ENCODE results near the gene CD7. TPM values are rescaled to one million over a fixed set of nuclear protein-coding genes. Genes with fewer than 3 reads are reported as not detected.

Gene CD7
- total and polyA plus RNA-seq, 9 of the 15 experiments (the other 6 are each of a cell fraction or from before 2014, with no cell fraction given) = 0.21 to 0.35 TPM; not detected in 7

DNA sequence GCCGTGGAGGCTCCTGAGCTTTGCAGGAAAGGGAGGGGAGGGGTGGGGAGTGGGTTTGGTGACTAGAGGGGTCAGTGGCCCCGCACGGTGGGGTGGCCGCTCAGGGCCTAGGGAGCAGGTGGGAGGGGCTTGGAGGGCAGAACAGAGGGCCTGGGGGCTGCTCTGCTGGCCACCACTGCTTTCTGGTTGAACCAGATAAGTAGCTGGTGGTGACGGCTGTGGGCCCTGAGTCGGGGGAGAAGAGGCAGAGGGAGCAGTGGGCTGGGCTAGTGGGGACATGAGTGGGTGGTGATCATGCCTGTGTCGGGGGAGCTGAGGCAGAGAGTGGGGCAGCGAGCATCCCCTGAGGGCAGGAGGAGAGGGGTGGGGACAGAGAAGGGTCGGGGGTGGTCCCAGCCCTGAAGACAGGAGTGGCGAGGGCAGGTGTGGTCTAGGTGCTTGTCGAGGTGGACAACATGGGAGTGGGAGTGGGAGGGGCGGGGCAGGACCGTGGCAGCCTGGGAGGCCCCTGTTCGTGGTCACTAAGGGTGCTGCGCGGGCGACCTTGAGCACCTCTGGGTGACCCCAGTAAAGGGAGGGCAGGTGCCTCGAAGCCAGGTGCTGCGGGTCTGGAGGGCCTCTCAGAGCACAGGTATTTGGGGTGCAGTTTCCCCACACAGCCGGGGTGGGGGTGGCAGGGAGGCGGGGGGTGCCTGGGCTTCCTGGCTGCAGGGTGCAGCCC, 6.3 kb upstream of the CD7 start (continued):
- TF ChIP-seq, protein P1, sequence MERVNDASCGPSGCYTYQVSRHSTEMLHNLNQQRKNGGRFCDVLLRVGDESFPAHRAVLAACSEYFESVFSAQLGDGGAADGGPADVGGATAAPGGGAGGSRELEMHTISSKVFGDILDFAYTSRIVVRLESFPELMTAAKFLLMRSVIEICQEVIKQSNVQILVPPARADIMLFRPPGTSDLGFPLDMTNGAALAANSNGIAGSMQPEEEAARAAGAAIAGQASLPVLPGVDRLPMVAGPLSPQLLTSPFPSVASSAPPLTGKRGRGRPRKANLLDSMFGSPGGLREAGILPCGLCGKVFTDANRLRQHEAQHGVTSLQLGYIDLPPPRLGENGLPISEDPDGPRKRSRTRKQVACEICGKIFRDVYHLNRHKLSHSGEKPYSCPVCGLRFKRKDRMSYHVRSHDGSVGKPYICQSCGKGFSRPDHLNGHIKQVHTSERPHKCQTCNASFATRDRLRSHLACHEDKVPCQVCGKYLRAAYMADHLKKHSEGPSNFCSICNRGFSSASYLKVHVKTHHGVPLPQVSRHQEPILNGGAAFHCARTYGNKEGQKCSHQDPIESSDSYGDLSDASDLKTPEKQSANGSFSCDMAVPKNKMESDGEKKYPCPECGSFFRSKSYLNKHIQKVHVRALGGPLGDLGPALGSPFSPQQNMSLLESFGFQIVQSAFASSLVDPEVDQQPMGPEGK (CRISPR knock-in tag; IDR thresholded peaks at IDR 0.05; ENCODE audit: borderline replicate concordance) = no peak
- TF ChIP-seq TCF3 (CRISPR knock-in tag; IDR thresholded peaks at IDR 0.05) (peak; percentile 84), BRD9 (IDR thresholded peaks at IDR 0.05; ENCODE audit: low read depth, partially characterized antibody) (no peak), SMARCE1 (IDR thresholded peaks at IDR 0.05) (peak; percentile 45; the same call in 1 of the 2 replicates), POLR2H (tag; IDR thresholded peaks at IDR 0.05; ENCODE audit: low read depth) (no peak), CBFA2T3 (IDR thresholded peaks at IDR 0.05) (peak; percentile 86), SRSF3 (IDR thresholded peaks at IDR 0.05; ENCODE audit: insufficient read depth, low read length) (no peak), SMARCA4 (IDR thresholded peaks at IDR 0.05) (0 out of 2 replicates have a peak, but pooled peaks have one; percentile 19), ZBTB7A (IDR thresholded peaks at IDR 0.05; ENCODE audit: borderline replicate concordance, control insufficient read depth, low read depth, low read length) (peak; percentile 93), ZNF316 (IDR thresholded peaks at IDR 0.05) (peak; percentile 13; the same call in 1 of the 2 replicates), CBX1 (IDR thresholded peaks at IDR 0.05; ENCODE audit: low read depth) (no peak), BCOR (IDR thresholded peaks at IDR 0.05) (no peak), POLR2B (IDR thresholded peaks at IDR 0.05; ENCODE audit: low read depth, partially characterized antibody) (no peak), HDAC1 (IDR thresholded peaks at IDR 0.05) (peak in 1 of 2 experiments; percentile 82; a peak in 2 of 4 replicates), GATAD2A (IDR thresholded peaks at IDR 0.05) (peak; percentile 70; the same call in 1 of the 2 replicates)
- TF ChIP-seq, protein P2, sequence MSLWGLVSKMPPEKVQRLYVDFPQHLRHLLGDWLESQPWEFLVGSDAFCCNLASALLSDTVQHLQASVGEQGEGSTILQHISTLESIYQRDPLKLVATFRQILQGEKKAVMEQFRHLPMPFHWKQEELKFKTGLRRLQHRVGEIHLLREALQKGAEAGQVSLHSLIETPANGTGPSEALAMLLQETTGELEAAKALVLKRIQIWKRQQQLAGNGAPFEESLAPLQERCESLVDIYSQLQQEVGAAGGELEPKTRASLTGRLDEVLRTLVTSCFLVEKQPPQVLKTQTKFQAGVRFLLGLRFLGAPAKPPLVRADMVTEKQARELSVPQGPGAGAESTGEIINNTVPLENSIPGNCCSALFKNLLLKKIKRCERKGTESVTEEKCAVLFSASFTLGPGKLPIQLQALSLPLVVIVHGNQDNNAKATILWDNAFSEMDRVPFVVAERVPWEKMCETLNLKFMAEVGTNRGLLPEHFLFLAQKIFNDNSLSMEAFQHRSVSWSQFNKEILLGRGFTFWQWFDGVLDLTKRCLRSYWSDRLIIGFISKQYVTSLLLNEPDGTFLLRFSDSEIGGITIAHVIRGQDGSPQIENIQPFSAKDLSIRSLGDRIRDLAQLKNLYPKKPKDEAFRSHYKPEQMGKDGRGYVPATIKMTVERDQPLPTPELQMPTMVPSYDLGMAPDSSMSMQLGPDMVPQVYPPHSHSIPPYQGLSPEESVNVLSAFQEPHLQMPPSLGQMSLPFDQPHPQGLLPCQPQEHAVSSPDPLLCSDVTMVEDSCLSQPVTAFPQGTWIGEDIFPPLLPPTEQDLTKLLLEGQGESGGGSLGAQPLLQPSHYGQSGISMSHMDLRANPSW (CRISPR knock-in tag; IDR thresholded peaks at IDR 0.05) = no peak
- TF ChIP-seq, protein P3, sequence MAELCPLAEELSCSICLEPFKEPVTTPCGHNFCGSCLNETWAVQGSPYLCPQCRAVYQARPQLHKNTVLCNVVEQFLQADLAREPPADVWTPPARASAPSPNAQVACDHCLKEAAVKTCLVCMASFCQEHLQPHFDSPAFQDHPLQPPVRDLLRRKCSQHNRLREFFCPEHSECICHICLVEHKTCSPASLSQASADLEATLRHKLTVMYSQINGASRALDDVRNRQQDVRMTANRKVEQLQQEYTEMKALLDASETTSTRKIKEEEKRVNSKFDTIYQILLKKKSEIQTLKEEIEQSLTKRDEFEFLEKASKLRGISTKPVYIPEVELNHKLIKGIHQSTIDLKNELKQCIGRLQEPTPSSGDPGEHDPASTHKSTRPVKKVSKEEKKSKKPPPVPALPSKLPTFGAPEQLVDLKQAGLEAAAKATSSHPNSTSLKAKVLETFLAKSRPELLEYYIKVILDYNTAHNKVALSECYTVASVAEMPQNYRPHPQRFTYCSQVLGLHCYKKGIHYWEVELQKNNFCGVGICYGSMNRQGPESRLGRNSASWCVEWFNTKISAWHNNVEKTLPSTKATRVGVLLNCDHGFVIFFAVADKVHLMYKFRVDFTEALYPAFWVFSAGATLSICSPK (IDR thresholded peaks at IDR 0.05; ENCODE audit: borderline replicate concordance) = no peak
- TF ChIP-seq, protein P4, sequence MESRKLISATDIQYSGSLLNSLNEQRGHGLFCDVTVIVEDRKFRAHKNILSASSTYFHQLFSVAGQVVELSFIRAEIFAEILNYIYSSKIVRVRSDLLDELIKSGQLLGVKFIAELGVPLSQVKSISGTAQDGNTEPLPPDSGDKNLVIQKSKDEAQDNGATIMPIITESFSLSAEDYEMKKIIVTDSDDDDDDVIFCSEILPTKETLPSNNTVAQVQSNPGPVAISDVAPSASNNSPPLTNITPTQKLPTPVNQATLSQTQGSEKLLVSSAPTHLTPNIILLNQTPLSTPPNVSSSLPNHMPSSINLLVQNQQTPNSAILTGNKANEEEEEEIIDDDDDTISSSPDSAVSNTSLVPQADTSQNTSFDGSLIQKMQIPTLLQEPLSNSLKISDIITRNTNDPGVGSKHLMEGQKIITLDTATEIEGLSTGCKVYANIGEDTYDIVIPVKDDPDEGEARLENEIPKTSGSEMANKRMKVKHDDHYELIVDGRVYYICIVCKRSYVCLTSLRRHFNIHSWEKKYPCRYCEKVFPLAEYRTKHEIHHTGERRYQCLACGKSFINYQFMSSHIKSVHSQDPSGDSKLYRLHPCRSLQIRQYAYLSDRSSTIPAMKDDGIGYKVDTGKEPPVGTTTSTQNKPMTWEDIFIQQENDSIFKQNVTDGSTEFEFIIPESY (CRISPR knock-in tag; IDR thresholded peaks at IDR 0.05) = 0 out of 2 replicates have a peak, but pooled peaks have one; percentile 15
- TF ChIP-seq, protein P5, sequence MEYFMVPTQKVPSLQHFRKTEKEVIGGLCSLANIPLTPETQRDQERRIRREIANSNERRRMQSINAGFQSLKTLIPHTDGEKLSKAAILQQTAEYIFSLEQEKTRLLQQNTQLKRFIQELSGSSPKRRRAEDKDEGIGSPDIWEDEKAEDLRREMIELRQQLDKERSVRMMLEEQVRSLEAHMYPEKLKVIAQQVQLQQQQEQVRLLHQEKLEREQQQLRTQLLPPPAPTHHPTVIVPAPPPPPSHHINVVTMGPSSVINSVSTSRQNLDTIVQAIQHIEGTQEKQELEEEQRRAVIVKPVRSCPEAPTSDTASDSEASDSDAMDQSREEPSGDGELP (CRISPR knock-in tag; IDR thresholded peaks at IDR 0.05; ENCODE audit: borderline replicate concordance) = peak; percentile 11; the same call in 1 of the 2 replicates

All from K562 (cell line).